GM18519 (cell line): Measurements from ENCODE around the gene PSMB8.

Experiments used
- ATAC-seq: cut with Tn5 transposase; IDR thresholded peaks from one replicate; pipeline ENCODE4 v1.9.1; 2021; ENCODE audit warnings: mild to moderate bottlenecking, moderate library complexity; ENCODE audit not compliant: unreplicated experiment, low FRiP score

Gene PSMB8

GRCh38 chr6:32857156-32857891, 13.5 kb upstream of the PSMB8 start:
- ATAC-seq, result no peak

GRCh38 chr6:32855467-32856174, 11.8 kb upstream of the PSMB8 start:
- ATAC-seq, result no peak

DNA sequence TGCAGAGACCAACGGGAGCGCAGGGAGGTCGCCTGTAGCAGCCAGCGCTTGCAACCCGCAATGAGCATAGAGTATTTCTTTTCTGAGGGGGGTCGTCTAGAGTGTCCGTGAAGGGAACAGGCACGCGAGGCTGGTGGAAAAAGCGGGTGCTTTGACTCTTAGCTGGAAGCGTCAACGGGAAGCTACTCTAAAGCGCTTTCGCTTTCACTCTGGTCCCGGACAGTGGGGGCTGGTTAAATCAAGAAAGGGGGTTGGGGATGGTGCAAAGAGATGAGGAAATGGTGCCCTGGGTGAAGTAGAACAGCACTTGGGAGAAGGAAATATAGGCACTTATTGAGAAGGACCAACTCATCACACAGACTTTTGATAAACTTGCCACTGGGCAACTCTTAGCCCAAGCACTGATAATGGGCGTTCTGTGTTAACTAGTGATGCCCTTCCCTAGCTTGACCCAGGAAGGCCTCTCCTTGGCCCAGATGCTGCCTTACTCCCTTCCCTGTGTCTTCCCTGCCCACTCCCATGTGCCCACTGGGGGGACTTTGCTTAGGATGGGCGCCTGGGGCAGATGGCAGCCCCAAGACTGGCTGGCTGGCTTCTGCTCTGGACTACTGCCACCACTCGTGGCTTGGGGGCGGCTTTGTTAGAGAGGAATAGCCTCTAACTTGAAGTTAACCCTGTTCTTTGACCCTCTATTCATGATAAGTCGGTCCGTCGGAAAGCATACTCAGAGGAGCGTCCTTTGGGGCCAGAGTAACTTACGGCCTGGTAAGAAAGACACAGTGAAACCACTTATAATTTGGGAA, 10.7 kb upstream of the PSMB8 start:
- ATAC-seq, result no peak

DNA sequence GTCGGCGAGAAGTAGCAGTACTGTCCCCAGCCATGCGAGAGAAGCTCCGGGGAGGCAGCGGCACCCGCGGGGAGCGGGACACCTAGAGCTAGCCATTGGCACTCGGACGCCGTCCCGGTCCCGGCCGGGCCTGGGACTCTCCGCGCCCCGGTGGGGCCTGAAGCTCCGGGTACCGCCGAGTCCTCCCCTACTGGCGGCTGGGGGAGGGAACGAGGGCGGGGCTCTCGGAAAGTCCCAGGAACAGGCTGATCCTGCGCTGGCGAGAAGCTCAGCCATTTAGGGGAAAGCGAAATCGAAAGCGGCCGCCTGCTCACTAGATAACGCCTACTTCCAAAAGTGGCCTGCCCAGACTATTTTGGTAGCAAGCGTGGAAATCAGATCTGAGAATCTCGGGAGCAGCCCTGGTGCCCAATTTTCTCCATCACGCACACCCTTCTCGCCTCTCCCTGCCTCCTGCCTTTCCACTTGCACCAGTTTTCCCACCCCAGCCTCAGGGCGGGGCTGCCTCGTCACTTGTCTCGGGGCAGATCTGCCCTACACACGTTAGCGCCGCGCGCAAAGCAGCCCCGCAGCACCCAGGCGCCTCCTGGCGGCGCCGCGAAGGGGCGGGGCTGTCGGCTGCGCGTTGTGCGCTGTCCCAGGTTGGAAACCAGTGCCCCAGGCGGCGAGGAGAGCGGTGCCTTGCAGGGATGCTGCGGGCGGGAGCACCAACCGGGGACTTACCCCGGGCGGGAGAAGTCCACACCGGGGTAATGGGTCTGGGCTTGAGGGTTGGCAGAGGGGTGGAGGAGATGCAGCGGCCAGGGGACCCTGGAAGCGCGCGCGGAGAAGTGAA, 9.9 kb upstream of the PSMB8 start, which contains the start of the genes PSMB9 and TAP1:
TSS of gene PSMB9 (plus strand) at position 652 of the 835 bp plus-strand sequence. CDS start at position 690, 38 bp downstream.
TSS of gene TAP1 (minus strand) at position 164 of the 835 bp plus-strand sequence. CDS start at position 96, 68 bp downstream.
- ATAC-seq, result peak; percentile 57

DNA sequence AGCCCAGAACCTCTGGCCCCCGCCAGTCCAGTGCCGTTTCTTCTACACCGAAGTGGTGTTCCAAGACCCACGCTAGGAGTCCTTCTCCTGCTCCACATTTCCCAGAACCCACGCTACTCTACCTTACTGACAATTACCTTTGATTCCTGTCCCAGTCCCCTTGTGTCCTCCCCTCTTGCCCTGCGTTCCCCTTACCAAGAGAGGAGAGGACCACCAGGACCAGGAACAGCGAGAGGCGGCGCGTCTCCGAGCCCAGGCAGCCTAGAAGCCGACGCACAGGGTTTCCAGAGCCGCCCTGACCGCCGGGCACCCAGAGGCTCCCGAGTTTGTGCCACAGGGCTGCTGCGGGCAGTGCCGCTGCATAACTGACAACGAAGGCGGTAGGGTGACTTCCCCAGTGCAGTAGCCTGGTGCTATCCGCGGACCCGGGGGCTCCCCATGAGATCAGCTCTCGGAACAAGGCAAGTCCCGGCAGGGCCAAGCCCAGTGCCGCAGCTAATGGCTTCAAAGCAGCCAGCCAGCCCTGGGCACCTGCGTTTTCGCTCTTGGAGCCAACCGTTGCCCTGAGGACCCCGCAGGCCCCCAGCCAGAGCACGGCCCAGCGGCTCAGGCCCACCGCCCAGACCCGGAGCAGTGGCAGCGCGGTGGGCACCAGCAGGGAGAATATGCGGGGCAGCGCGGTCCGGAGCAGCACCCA, 9.1 kb upstream of the PSMB8 start:
- ATAC-seq, result peak; percentile 5

DNA sequence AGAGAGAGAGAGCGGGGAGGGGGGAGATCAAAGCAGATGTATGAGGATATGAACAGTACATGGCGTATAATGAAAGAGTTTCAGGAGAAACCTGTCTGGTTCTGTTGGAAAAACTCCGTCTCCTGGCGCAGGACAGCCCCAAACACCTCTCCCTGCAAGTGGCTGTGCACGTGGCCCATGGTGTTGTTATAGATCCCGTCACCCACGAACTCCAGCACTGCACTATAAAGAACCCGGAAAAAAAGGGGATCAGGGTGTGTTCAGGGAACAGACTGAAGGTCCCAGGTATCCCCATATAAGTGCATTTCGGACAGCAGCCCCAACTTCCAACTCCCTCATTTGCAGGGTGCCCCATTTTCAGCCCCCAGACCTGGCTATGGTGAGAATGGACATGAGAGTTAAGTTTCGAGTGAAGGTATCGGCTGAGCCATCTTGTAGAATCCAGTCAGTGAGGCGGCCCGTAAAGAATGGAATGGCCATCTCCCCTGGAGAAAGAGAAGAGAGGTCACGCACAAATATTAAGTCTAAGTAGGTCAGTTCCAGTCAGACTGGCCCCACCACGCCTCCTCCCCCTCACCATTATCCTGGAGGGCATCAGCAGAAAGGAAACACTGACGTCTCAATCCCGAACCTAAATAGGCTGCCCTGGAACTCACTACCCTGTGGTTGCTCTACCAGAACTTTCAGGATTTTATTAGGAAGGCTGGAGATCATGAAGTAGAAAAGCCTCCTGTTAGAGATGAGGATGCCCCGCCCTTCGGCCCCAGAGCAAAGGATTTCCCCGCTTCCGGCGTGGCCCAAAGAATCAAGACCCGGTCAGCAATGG, 8.4 kb upstream of the PSMB8 start:
- ATAC-seq, result no peak

- ATAC-seq, result no peak
Observed at GRCh38 chr6:32851025-32851424, 7.2 kb upstream of the PSMB8 start.

DNA sequence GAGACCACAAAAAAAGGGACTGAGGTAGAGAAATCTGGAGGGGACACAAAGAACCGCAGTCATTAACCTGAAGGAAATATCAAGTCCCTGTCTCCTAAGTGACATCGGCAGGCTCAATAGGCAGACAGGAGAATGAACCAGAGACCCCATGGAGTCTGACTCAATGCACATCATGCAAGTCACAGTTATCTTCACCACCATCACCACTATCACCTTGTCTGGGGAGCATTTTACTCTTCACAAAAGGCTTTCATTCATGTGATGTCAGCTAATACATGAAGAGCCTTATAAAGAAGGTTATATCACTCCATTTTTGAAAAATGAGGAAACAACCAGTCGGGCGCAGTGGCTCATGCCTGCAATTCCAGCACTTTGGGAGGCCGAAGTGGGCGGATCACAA, 5.3 kb upstream of the PSMB8 start:
- no peak for ATAC-seq

DNA sequence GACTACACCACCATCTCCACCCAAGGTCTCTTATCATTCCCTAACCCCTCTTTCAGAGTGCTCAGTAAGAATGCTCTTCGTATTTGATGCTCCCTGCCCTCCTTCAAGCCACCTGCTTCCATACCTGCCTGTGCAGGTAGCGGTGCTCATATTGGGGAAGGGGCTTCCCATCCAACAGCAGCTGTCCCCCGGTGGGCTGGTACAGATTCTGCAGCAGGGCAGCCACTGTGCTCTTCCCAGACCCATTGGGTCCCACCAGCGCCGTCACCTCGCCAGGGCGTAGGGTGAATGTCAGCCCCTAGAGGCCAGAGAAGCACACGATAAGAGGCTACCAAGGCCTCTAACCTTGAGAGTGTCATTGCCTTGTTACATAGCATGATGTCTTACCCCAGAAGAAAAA, 3.9 kb upstream of the PSMB8 start:
- ATAC-seq, result no peak

GRCh38 chr6:32847004-32847403, 3.2 kb upstream of the PSMB8 start:
- no peak for ATAC-seq

GRCh38 chr6:32845384-32845884, 1.6 kb upstream of the PSMB8 start:
- ATAC-seq, result no peak

DNA sequence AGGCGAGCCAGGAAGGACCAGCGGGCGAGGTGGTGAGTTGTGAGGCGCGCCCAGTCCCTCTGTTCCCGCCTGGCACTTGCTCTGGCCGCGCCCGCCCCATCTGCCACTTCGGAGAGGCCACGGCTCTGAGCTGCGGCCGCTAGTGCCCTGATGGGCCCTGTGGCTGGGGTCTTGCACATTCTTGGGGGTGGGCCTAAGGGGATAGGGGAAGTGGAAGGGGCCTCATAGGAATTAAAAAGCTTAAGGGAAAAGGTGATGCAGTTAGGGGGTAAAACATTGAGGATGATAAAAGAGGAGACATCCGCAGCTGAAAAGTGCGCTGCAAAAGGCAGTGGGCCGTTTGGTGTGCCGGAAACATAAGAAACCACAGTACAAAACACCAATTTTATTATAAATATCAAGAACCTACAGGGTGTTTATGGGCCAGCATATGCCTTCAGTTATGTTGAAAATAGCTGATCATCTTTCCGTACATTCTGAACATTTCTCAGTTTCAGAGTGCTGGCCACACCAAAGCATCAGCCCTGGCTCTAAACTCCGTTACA, 1.1 kb upstream of the PSMB8 start:
- no peak for ATAC-seq

DNA sequence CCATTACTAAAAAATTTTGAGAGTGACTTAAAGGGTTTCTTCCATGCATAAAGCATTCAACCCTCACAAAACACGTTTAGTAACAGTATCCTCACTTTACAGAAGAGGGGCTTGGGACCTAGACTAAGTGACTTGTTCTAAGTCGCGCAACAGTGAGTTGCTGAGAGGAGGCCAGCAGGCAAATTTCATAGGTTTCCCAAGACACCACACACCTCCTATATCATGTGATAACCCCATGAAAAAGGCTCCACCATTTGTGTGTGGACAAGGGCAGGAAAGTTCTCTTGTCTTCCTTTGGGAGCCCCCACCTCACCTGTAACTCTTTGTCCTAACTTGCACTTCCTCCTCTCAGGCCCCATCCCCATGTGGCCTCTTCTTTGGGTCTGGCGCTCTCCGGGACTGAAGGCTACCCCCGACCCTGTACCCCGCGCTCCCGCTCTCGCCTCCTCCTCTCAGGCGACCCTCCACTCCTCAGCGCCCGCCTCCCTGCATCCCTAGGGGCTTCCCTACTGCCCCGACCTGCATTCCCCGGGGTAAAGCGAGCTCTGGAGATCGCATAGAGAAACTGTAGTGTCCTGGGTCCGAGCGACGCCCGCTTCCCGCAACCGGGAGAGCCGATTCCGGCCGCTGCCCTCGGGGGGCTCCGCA, 392 bp downstream of the PSMB8 start:
- no peak for ATAC-seq

DNA sequence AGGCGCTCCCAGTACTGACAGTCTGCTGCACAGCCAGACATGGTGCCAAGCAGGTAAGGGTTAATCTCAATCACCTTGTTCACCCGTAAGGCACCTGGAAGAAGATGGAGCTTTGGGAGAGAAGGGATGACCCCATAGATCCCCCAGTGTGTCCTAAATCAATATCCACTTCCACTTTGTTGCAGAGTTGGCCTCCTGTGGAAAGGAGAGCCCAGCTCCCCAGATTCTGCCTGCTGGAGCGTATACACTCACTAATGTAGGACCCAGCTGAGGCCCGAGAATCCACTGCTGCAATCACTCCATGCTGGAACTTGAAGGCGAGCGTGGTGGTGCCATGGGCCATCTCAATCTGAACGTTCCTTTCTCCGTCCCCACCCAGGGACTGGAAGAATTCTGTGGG, 1.2 kb downstream of the PSMB8 start:
- ATAC-seq, result no peak

GRCh38 chr6:32842021-32842650, 1.7 kb downstream of the PSMB8 start:
- no peak for ATAC-seq

GRCh38 chr6:32840604-32841246, 3.1 kb downstream of the PSMB8 start:
- ATAC-seq, result no peak

DNA sequence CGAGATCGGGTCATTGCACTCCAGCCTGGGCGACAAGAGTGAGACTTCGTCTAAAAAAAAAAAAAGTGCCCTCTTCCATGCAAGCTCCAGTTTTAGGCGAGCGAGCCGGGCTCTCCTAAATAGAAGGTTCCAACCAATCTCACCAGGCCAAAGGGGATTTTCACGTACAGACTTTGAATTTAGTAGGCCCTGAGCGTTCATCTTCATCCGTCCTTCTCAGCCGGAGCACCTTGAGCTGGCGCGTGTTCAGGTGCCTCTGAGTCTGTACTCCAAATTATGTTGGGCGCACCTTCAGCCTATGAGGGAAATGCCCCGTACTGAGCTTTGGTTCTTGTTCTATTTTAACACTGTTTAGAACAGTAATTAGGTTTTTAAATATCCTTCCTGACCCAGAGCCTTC, 4.5 kb downstream of the PSMB8 start:
- ATAC-seq, result no peak
